Body of pancreas (tissue), 4 donors: ENCODE results near the gene UFD1. TPM values are rescaled to one million over a fixed set of nuclear protein-coding genes. Genes with fewer than 3 reads are reported as not detected.

Experiments used
- ATAC-seq: fragments of 150-250 bp; one replicate; pipeline ENCODE4 v1.9.1; 2016
- DNase-seq, 4 donors: peaks; one replicate each; pipeline ENCODE4 v3.0.0-alpha.2; 2019
- H3K27ac ChIP-seq, 4 donors: fragments of 200-600 bp; sonication (generic); 1 replicate in 3 of 4; 2 replicates in 1 of 4; pipeline versions ENCODE4 v1.5.1 to v1.6.1; 2016 to 2019; ENCODE audit warnings: mild to moderate bottlenecking in 1 of 4, mixed read lengths in 1 of 4, moderate library complexity in 1 of 4
- H3K27me3 ChIP-seq, 2 donors: fragments of 200-600 bp; sonication (generic); one replicate each; pipeline ENCODE4 v1.6.0; 2016; ENCODE audit warnings: mild to moderate bottlenecking in 1 of 2
- H3K36me3 ChIP-seq, 2 donors: fragments of 200-600 bp; sonication (generic); replicated peaks in 1 of 2; 2 replicates each; pipeline ENCODE4 v1.5.1; 2016; ENCODE audit warnings: low read depth in 2 of 2; ENCODE audit not compliant: insufficient read depth in 1 of 2
- H3K4me1 ChIP-seq: fragments of 200-600 bp; sonication (generic); one replicate; pipeline ENCODE4 v1.6.0; 2016
- H3K4me3 ChIP-seq, 2 donors: fragments of 200-600 bp; sonication (generic); 1 replicate in 1 of 2; 2 replicates in 1 of 2; pipeline ENCODE4 v1.5.1; 2016 to 2019
- H3K9me3 ChIP-seq, 3 donors: fragments of 200-600 bp; sonication (generic); 1 replicate in 2 of 3; 2 replicates in 1 of 3; pipeline ENCODE4 v1.5.1; 2016
- POLR2A ChIP-seq, 3 donors: fragments of 450-650 bp; IDR thresholded peaks; one replicate each; pipeline ENCODE4 v1.6.1; 2016; ENCODE audit warnings: antibody characterized with exemption in 3 of 3, mild to moderate bottlenecking in 2 of 3
- WGBS, 2 donors: methylation state at CpG; one replicate each; pipeline ENCODE4 v1.1.5; 2017; 5-methylcytosine and 5-hydroxymethylcytosine counted together
- intact Hi-C: fragments of 100-400 bp; cut with DNase I; formaldehyde crosslinking; loops from one replicate; pipeline ENCODE4 v1.15.1; 2023
- total RNA-seq, 2 donors: library from RNA; depleted of rRNA; stranded (reverse); fragments of >200 nt; gene quantifications; one replicate each; pipeline ENCODE4 v1.1.0, GENCODE V29; 2016
- TF ChIP-seq, protein P1 (sequence below), 7 experiments: fragments of 450-650 bp in 4 of 7; fragments of 200-600 bp in 3 of 7; sonication (generic) in 3 of 7; IDR thresholded peaks; one replicate each; pipeline ENCODE4 v1.5.1; 2016 to 2019; ENCODE audit warnings: antibody characterized with exemption in 7 of 7

UFD1 gene
- total RNA-seq, 2 donors from 2014 or later, result 13.2 to 27.2 TPM

DNA sequence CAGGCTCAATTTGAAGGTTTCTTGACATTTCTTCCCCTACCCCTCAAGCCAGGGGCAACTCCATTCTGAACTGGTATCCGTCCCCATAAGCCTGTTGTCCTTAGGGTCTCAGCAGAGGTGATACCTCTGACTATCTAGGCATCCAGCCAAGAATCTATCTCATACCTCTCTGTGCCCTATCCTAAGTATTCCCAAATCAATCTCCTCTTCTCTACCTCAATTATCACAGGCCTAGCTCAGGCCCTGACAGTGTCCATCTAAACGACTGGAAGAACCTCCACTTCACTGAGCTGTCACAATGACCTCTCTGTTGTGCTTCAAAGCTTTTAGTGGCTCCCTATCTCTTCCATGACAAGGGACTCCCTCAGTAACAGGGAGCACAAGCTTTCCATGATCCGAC lies 74.3 kb downstream of the UFD1 start:
- TF ChIP-seq, protein P1, sequence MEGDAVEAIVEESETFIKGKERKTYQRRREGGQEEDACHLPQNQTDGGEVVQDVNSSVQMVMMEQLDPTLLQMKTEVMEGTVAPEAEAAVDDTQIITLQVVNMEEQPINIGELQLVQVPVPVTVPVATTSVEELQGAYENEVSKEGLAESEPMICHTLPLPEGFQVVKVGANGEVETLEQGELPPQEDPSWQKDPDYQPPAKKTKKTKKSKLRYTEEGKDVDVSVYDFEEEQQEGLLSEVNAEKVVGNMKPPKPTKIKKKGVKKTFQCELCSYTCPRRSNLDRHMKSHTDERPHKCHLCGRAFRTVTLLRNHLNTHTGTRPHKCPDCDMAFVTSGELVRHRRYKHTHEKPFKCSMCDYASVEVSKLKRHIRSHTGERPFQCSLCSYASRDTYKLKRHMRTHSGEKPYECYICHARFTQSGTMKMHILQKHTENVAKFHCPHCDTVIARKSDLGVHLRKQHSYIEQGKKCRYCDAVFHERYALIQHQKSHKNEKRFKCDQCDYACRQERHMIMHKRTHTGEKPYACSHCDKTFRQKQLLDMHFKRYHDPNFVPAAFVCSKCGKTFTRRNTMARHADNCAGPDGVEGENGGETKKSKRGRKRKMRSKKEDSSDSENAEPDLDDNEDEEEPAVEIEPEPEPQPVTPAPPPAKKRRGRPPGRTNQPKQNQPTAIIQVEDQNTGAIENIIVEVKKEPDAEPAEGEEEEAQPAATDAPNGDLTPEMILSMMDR (IDR thresholded peaks at IDR 0.05), result no peak
- no peak for TF ChIP-seq POLR2A (IDR thresholded peaks at IDR 0.05)
- H3K36me3 ChIP-seq, result peaks cover 0 to 1% of the 10 kb centered on the region in 2 donors
- DNase-seq, result no peak
- no peak for ATAC-seq
- no peaks in the 10 kb centered on the region for H3K27me3 ChIP-seq
- no peak overlapping the region for H3K27ac ChIP-seq
- peaks cover 16% of the 10 kb centered on the region for H3K4me1 ChIP-seq
- intact Hi-C loops, result no loop called here
- no peak overlapping the region for H3K4me3 ChIP-seq
- WGBS, 2 donors, result 76 to 87% methylated on average over 3 of the region's 3 CpGs
- no peaks in the 10 kb centered on the region for H3K9me3 ChIP-seq

- no peak for TF ChIP-seq POLR2A (IDR thresholded peaks at IDR 0.05)
- TF ChIP-seq, protein P1 (IDR thresholded peaks at IDR 0.05), result no peak
- H3K9me3 ChIP-seq, result no peaks in the 10 kb centered on the region
- ATAC-seq (no peak), DNase-seq (no peak)
- H3K36me3 ChIP-seq, result peaks cover 0 to 6% of the 10 kb centered on the region in 2 donors
- no peaks in the 10 kb centered on the region for H3K27me3 ChIP-seq
- H3K4me1 ChIP-seq, result peaks cover 11% of the 10 kb centered on the region
- intact Hi-C loops, result no loop called here
- 96 to 97% methylated on average over 4 of the region's 4 CpGs for WGBS, 2 donors
- H3K4me3 ChIP-seq, result no peak overlapping the region
- no peak overlapping the region for H3K27ac ChIP-seq
Measured at GRCh38 chr22:19402642-19403191, 76.3 kb downstream of the UFD1 start.

- ATAC-seq, result no peak
- Histone ChIP-seq H3K36me3 (peaks cover 0 to 13% of the 10 kb centered on the region in 2 donors), H3K9me3 (no peaks in the 10 kb centered on the region), H3K27ac (no peak overlapping the region), H3K4me3 (no peak overlapping the region), H3K27me3 (no peaks in the 10 kb centered on the region), H3K4me1 (peaks cover 11% of the 10 kb centered on the region)
- no peak for DNase-seq
- 94 to 95% methylated on average over 4 of the region's 4 CpGs for WGBS, 2 donors
- TF ChIP-seq, protein P1 (IDR thresholded peaks at IDR 0.05), result no peak
- TF ChIP-seq POLR2A (IDR thresholded peaks at IDR 0.05), result no peak
- intact Hi-C loops, result no loop called here
Measured at GRCh38 chr22:19401483-19401882, 77.5 kb downstream of the UFD1 start.

GRCh38 chr22:19400881-19401280 lies 78.1 kb downstream of the UFD1 start:
- H3K36me3 ChIP-seq, result peaks cover 0 to 14% of the 10 kb centered on the region in 2 donors
- intact Hi-C loops, result no loop called here
- TF ChIP-seq, protein P1 (IDR thresholded peaks at IDR 0.05), result no peak
- TF ChIP-seq POLR2A (IDR thresholded peaks at IDR 0.05), result no peak
- DNase-seq (no peak), ATAC-seq (no peak)
- no peak overlapping the region for H3K4me3 ChIP-seq
- WGBS, 2 donors, result 93% methylated on average over 6 of the region's 6 CpGs
- H3K27ac ChIP-seq, result no peak overlapping the region
- no peaks in the 10 kb centered on the region for H3K9me3 ChIP-seq
- no peaks in the 10 kb centered on the region for H3K27me3 ChIP-seq
- H3K4me1 ChIP-seq, result peaks cover 10% of the 10 kb centered on the region

Other genes with a start within 250 kb of the UFD1 start
- 1 to 10 TPM in 1 of 2 donors, under 1 TPM in 1; 0.66 to 2.3 TPM for gene CLTCL1, start 187.5 kb downstream of the UFD1 start, total RNA-seq
- 10 to 100 TPM; 10.6 to 12.9 TPM for gene HIRA, start 47.5 kb downstream of the UFD1 start, total RNA-seq
- 10 to 100 TPM in 1 of 2 donors, 1 to 10 TPM in 1; 4.0 to 13.5 TPM for gene MRPL40, start 46.6 kb downstream of the UFD1 start, total RNA-seq
- gene C22orf39, start 31.5 kb downstream of the UFD1 start, total RNA-seq, result 10 to 100 TPM; 36.1 to 49.8 TPM
- not detected for gene CDC45, start 727 bp upstream of the UFD1 start, total RNA-seq
- 10 to 100 TPM; 36.9 to 80.4 TPM for gene CLDN5, start 45.2 kb upstream of the UFD1 start, total RNA-seq
- 10 to 100 TPM; 15.0 to 15.2 TPM for gene SEPTIN5, start 235.3 kb upstream of the UFD1 start, total RNA-seq
- gene GP1BB, start 244.3 kb upstream of the UFD1 start, total RNA-seq, result 10 to 100 TPM in 1 of 2 donors, 1 to 10 TPM in 1; 6.2 to 29.7 TPM